GM12878 (cell line): ENCODE measurements around the gene TERF2IP. TPM values are rescaled to one million over a fixed set of nuclear protein-coding genes. Genes with fewer than 3 reads are reported as not detected.

ENCODE experiments used
- ATAC-seq: fragments of 200-7000 bp; cut with Tn5 transposase; 3 replicates; pipeline ENCODE4 v1.9.1; 2020; ENCODE audit warnings: mild to moderate bottlenecking, moderate library complexity
- BruUV-seq: library from RNA; stranded (reverse); fragments of 400-500 nt; replicated peaks from 2 replicates; lab custom pipeline; 2021; lab: Mats Ljungman, UMichigan
- CTCF ChIA-PET: fragments of 300-600 bp; sonication (Branson Sonifier 250); formaldehyde crosslinking; extraction: SDS; loops from one replicate; lab custom pipeline; 2021; ENCODE audit warnings: inconsistent platforms; lab: Yijun Ruan, JAX
- POLR2A ChIA-PET: fragments of 350-600 bp; formaldehyde crosslinking; extraction: SDS; loops from one replicate; lab custom pipeline; 2021; ENCODE audit warnings: inconsistent platforms; lab: Charles Lee
- RAD21 ChIA-PET: fragments of 300-600 bp; sonication (Branson Sonifier 250); formaldehyde crosslinking; loops from one replicate; lab custom pipeline; 2023; ENCODE audit warnings: antibody characterized with exemption; ENCODE audit not compliant: unreplicated experiment; lab: Charles Lee
- SMC1A ChIA-PET: fragments of 300-600 bp; sonication (Branson Sonifier 250); formaldehyde crosslinking; loops from one replicate; lab custom pipeline; 2023; ENCODE audit not compliant: unreplicated experiment, uncharacterized antibody; lab: Charles Lee
- DNase-seq: peaks from one replicate; pipeline ENCODE4 v3.0.0-alpha.2; 2011; ENCODE audit warnings: low read depth, low spot score
- FAIRE-seq: peaks from 3 replicates; lab custom pipeline; 2011; peaks lifted over from hg19 to GRCh38; lab: Jason Lieb, UNC
- H2AFZ ChIP-seq: 2 replicates; pipeline ENCODE4 v1.6.0; 2011; ENCODE audit warnings: low read depth, low read length, control low read depth; ENCODE audit not compliant: control insufficient read depth
- H3K27ac ChIP-seq: 2 replicates; pipeline ENCODE4 v1.5.1; 2011; ENCODE audit warnings: control low read depth; ENCODE audit not compliant: control insufficient read depth, insufficient read depth
- H3K27me3 ChIP-seq, 2 experiments: replicated peaks in 1 of 2; 2 replicates each; pipeline versions ENCODE4 v1.6.0 to v1.6.1; 2011; ENCODE audit warnings: low read length in 1 of 2; ENCODE audit not compliant: control insufficient read depth in 2 of 2, insufficient read depth in 2 of 2
- H3K36me3 ChIP-seq, 2 experiments: 2 replicates each; pipeline ENCODE4 v1.5.1; 2011; ENCODE audit warnings: low read length in 1 of 2; ENCODE audit not compliant: control insufficient read depth in 2 of 2, insufficient read depth in 2 of 2
- H3K4me1 ChIP-seq: 2 replicates; pipeline ENCODE4 v1.6.1; 2011; ENCODE audit warnings: mild to moderate bottlenecking, low read length, moderate library complexity, mixed read lengths; ENCODE audit not compliant: control insufficient read depth, insufficient read depth
- H3K4me2 ChIP-seq: 2 replicates; pipeline ENCODE4 v1.6.0; 2011; ENCODE audit warnings: control low read depth; ENCODE audit not compliant: control insufficient read depth, insufficient read depth
- H3K4me3 ChIP-seq: fragments of 200-600 bp; sonication (generic); 2 replicates; pipeline ENCODE4 v1.5.1; 2016
- H3K79me2 ChIP-seq: 2 replicates; pipeline ENCODE4 v1.6.0; 2011; ENCODE audit warnings: low read length; ENCODE audit not compliant: control insufficient read depth, insufficient read depth
- H3K9ac ChIP-seq: 2 replicates; pipeline ENCODE4 v1.8.0; 2011; ENCODE audit warnings: low read length, control low read depth, mixed read lengths; ENCODE audit not compliant: control insufficient read depth, insufficient read depth
- H3K9me3 ChIP-seq: replicated peaks from 3 replicates; pipeline ENCODE4 v1.5.1; 2011; ENCODE audit warnings: mild to moderate bottlenecking, low read length; ENCODE audit not compliant: control insufficient read depth, insufficient read depth
- H4K20me1 ChIP-seq: 2 replicates; pipeline ENCODE4 v1.6.0; 2011; ENCODE audit not compliant: control insufficient read depth, insufficient read depth
- ASH2L ChIP-seq: fragments of 300-600, 200-600 bp; sonication (generic); IDR thresholded peaks from 2 replicates; pipeline ENCODE4 v1.6.1; 2017; ENCODE audit warnings: low read depth, mild to moderate bottlenecking, borderline replicate concordance
- CEBPB ChIP-seq, 2 experiments: fragments of 150-350 bp in 1 of 2; IDR thresholded peaks; 2 replicates each; pipeline ENCODE4 v1.6.1; 2012 to 2014; ENCODE audit warnings: low read depth in 2 of 2, low read length in 2 of 2, borderline replicate concordance in 1 of 2, inconsistent platforms in 1 of 2
- CHD1 ChIP-seq: IDR thresholded peaks from 2 replicates; pipeline ENCODE4 v1.6.1; 2012; ENCODE audit warnings: low read depth, low read length, improper control_type of control experiment
- CHD2 ChIP-seq: IDR thresholded peaks from 2 replicates; pipeline ENCODE4 v1.6.1; 2011; ENCODE audit warnings: low read depth, low read length, improper control_type of control experiment, borderline replicate concordance
- EED ChIP-seq: sonication (generic); IDR thresholded peaks from 2 replicates; pipeline ENCODE4 v1.6.1; 2016; ENCODE audit warnings: antibody characterized with exemption, low read depth
- EP300 ChIP-seq, 2 experiments: fragments of 150-350 bp in 1 of 2; IDR thresholded peaks; 2 replicates each; pipeline ENCODE4 v1.6.1; 2011 to 2012; ENCODE audit warnings: low read depth in 2 of 2, low read length in 2 of 2, borderline replicate concordance in 1 of 2, improper control_type of control experiment in 1 of 2, inconsistent platforms in 1 of 2; ENCODE audit not compliant: control insufficient read depth in 1 of 2
- FOXM1 ChIP-seq: IDR thresholded peaks from 2 replicates; pipeline ENCODE4 v1.6.1; 2012; ENCODE audit warnings: low read depth, mild to moderate bottlenecking, inconsistent platforms, low read length, moderate library complexity
- GATAD2B ChIP-seq: fragments of 450-650 bp; conservative IDR thresholded peaks from 2 replicates; pipeline ENCODE4 v1.6.1; 2017; ENCODE audit warnings: low read depth, mild to moderate bottlenecking, moderate library complexity
- HDAC2 ChIP-seq: fragments of 200-600 bp; sonication (generic); IDR thresholded peaks from 2 replicates; pipeline ENCODE4 v1.6.1; 2017
- HDAC6 ChIP-seq: fragments of 200-600 bp; sonication (generic); IDR thresholded peaks from one replicate; pipeline ENCODE4 v1.8.0; 2017; ENCODE audit warnings: antibody characterized with exemption; ENCODE audit not compliant: unreplicated experiment
- IKZF1 ChIP-seq: fragments of 450-650 bp; conservative IDR thresholded peaks from 2 replicates; pipeline ENCODE4 v1.6.1; 2017; ENCODE audit warnings: antibody characterized with exemption, mild to moderate bottlenecking
- KLF5 ChIP-seq: fragments of 450-650 bp; IDR thresholded peaks from 2 replicates; pipeline ENCODE4 v1.6.1; 2014; ENCODE audit warnings: mild to moderate bottlenecking; ENCODE audit not compliant: partially characterized antibody
- NR2C2 ChIP-seq: IDR thresholded peaks from 2 replicates; pipeline ENCODE4 v1.6.1; 2011; ENCODE audit warnings: borderline replicate concordance, low read depth; ENCODE audit not compliant: control insufficient read depth, insufficient read length
- POLR2AphosphoS2 ChIP-seq: IDR thresholded peaks from 2 replicates; pipeline ENCODE4 v1.6.1; 2011; ENCODE audit warnings: low read depth, mild to moderate bottlenecking, low read length, improper control_type of control experiment, moderate library complexity
- POLR2AphosphoS5 ChIP-seq: IDR thresholded peaks from 2 replicates; pipeline ENCODE4 v1.6.1; 2011; ENCODE audit warnings: mild to moderate bottlenecking, low read length, inconsistent platforms
- RCOR1 ChIP-seq: conservative IDR thresholded peaks from 2 replicates; pipeline ENCODE4 v1.6.1; 2012; ENCODE audit warnings: low read depth, low read length, improper control_type of control experiment
- SRF ChIP-seq, 2 experiments: IDR thresholded peaks; 2 replicates each; pipeline ENCODE4 v1.6.1; 2011; ENCODE audit warnings: low read depth in 2 of 2, low read length in 2 of 2, mild to moderate bottlenecking in 1 of 2, moderate library complexity in 1 of 2
- STAT1 ChIP-seq: fragments of 450-650 bp; conservative IDR thresholded peaks from 2 replicates; pipeline ENCODE4 v1.6.1; 2014; ENCODE audit warnings: antibody characterized with exemption, mild to moderate bottlenecking
- STAT3 ChIP-seq: IDR thresholded peaks from 2 replicates; pipeline ENCODE4 v1.6.1; 2011; ENCODE audit warnings: low read depth, low read length, improper control_type of control experiment
- TCF12 ChIP-seq: IDR thresholded peaks from 2 replicates; pipeline ENCODE4 v1.6.1; 2011; ENCODE audit warnings: low read depth, mild to moderate bottlenecking, low read length
- ZSCAN29 ChIP-seq: fragments of 450-650 bp; IDR thresholded peaks from 2 replicates; pipeline ENCODE4 v1.6.1; 2017; ENCODE audit warnings: mild to moderate bottlenecking, moderate library complexity
- WGBS: methylation state at CpG from one replicate; pipeline ENCODE4 v1.1.6; 2016; ENCODE audit warnings: low lambda C conversion rate; ENCODE audit not compliant: insufficient replicate concordance, insufficient coverage; ENCODE audit errors: missing lambda C conversion rate; 5-methylcytosine and 5-hydroxymethylcytosine counted together
- in situ Hi-C: fragments of 300-500 bp; cut with MboI; formaldehyde crosslinking; loops from 9 replicates; pipeline ENCODE4 v1.14.3; 2018; ENCODE audit warnings: mixed read lengths
- intact Hi-C: fragments of 100-400 bp; cut with micrococcal nuclease; formaldehyde crosslinking; loops from one replicate; pipeline ENCODE4 v1.14.2; 2022; ENCODE audit not compliant: unreplicated experiment
- polyA plus RNA-seq, 11 experiments: library from polyadenylated mRNA; depleted of rRNA in 4 of 11; unstranded in 6 of 11; stranded (reverse) in 5 of 11; fragments of >200 nt; fragmentation: Nextera tagmentation in 4 of 11; fragmentation: Illumina TruSeq in 1 of 11; extraction: Ambion mirVana in 4 of 11; extraction: Trizol in 1 of 11; gene quantifications; 1 replicate in 1 of 11; 2 replicates in 10 of 11; pipeline versions ENCODE4 v1.2.1 to v1.2.3, GENCODE V29; 2011 to 2016; ENCODE audit warnings: inconsistent platforms in 2 of 11, missing spikeins in 2 of 11, low read depth in 1 of 11
- total RNA-seq, 4 experiments: library from RNA; depleted of rRNA in 3 of 4; stranded (reverse); fragments of >200 nt in 3 of 4; fragmentation: Illumina TruSeq in 1 of 4; extraction: Trizol in 1 of 4; gene quantifications; 2 replicates each; pipeline versions ENCODE4 v1.2.1 to v1.2.3, GENCODE V29; 2013 to 2021
- TF ChIP-seq, protein P1 (sequence below): IDR thresholded peaks from 2 replicates; pipeline ENCODE4 v1.6.1; 2012; ENCODE audit warnings: low read depth, low read length, improper control_type of control experiment

Gene TERF2IP
- total and polyA plus RNA-seq, 10 of the 15 experiments (the other 5 are each of a cell fraction or from before 2014, with no cell fraction given): 19.6 to 93.1 (median 54.4) TPM

DNA sequence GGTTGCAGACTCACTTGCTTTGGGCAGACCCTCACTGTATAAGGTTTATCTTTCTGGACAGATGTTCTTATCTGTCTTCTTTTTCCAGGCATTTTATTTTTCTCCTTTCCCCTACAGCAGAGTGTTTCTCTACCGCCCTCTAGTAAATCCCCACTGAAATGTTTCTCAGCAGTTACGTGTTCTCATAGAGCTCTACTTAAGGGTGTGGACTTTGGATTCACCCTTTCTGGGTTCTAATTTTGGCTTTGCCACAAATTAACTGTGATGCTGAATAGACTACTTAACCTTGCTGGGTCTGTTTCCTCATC lies 26.4 kb upstream of the TERF2IP start (continued):
- TF ChIP-seq STAT1: no peak
- TF ChIP-seq FOXM1: peak; percentile 13; the same call in 1 of the 2 replicates
- no peak for TF ChIP-seq EP300 (IDR thresholded peaks at IDR 0.05; ENCODE audit: borderline replicate concordance in 1 of 2, control insufficient read depth in 1 of 2, low read depth in 2 of 2, low read length in 2 of 2)
- no peak for TF ChIP-seq SRF (IDR thresholded peaks at IDR 0.05; ENCODE audit: low read depth in 2 of 2, low read length in 2 of 2)
- no peak for TF ChIP-seq POLR2AphosphoS5
- no peak for TF ChIP-seq CHD1
- TF ChIP-seq, all 136 proteins: peak for 12

- POLR2A ChIA-PET: interaction anchor here (0.6 to 6.3 kb wide), 12 partner anchors 10 to 956 kb away, joined by 3 to 116 read pairs (median 6); partner anchors contain the start of genes CFDP1, GABARAPL2, KARS1 and TERF2IP
- H4K20me1 ChIP-seq: no peaks in the 10 kb centered on the region
- in situ Hi-C loops (loop anchor here (10.0 kb wide), 1 partner anchor 158 kb away; the partner anchor contains the start of gene TMEM170A), intact Hi-C loops (loop anchor here (2.0 kb wide), 4 partner anchors 24 to 158 kb away; partner anchors contain the start of genes KARS1, TERF2IP, TMEM170A and TMEM231)
- DNase-seq (peak; percentile 82), FAIRE-seq (peak; percentile 89), ATAC-seq (peak; percentile 97)
- RAD21 ChIA-PET: interaction anchor here (0.7 to 3.5 kb wide), 18 partner anchors 19 to 202 kb away, joined by 3 to 46 read pairs (median 6); partner anchors contain the start of genes CFDP1, GABARAPL2, KARS1 and TERF2IP
- H3K4me1 ChIP-seq: peaks cover 24% of the 10 kb centered on the region
- WGBS: 1% methylated on average over 60 of the region's 62 CpGs
- H3K4me2 ChIP-seq: peak within 1 kb of the TSS; percentile 97
- SMC1A ChIA-PET: interaction anchor here (0.6 to 6.1 kb wide), 14 partner anchors 9 to 424 kb away, joined by 3 to 69 read pairs (median 18); partner anchors contain the start of genes KARS1 and TERF2IP
- no peaks in the 10 kb centered on the region for H3K9me3 ChIP-seq
- peaks cover 6 to 20% of the 10 kb centered on the region in 2 experiments for H3K36me3 ChIP-seq
- H3K4me3 ChIP-seq: peak within 1 kb of the TSS; percentile 93
- H3K27ac ChIP-seq: peak within 1 kb of the TSS; percentile 90
- H3K79me2 ChIP-seq: peaks cover 20% of the 10 kb centered on the region
- CTCF ChIA-PET: interaction anchor here (0.7 to 9.5 kb wide), 17 partner anchors 10 to 238 kb away, joined by 3 to 153 read pairs (median 7); partner anchors contain the start of genes GABARAPL2, KARS1, TERF2IP and TMEM170A
- H2AFZ ChIP-seq: peak within 1 kb of the TSS; percentile 80
- H3K9ac ChIP-seq: peak within 1 kb of the TSS; percentile 95
- TSS peak; percentile 86 for BruUV-seq
- H3K27me3 ChIP-seq: no peaks in the 10 kb centered on the region
- TF ChIP-seq ASH2L: peak; percentile 34; the same call in 1 of the 2 replicates
- TF ChIP-seq KLF5: no peak
- TF ChIP-seq GATAD2B: peak; percentile 33; the same call in 1 of the 2 replicates
- TF ChIP-seq CEBPB (IDR thresholded peaks at IDR 0.05; ENCODE audit: borderline replicate concordance in 1 of 2, low read depth in 2 of 2, low read length in 2 of 2): no peak
- TF ChIP-seq NR2C2: no peak
- no peak for TF ChIP-seq STAT3
- TF ChIP-seq HDAC2: no peak
- TF ChIP-seq CHD2: peak; percentile 99
- no peak; the same call in 1 of the 2 replicates for TF ChIP-seq RCOR1
- TF ChIP-seq TCF12: peak; percentile 3; the same call in 1 of the 2 replicates
- TF ChIP-seq, protein P1, sequence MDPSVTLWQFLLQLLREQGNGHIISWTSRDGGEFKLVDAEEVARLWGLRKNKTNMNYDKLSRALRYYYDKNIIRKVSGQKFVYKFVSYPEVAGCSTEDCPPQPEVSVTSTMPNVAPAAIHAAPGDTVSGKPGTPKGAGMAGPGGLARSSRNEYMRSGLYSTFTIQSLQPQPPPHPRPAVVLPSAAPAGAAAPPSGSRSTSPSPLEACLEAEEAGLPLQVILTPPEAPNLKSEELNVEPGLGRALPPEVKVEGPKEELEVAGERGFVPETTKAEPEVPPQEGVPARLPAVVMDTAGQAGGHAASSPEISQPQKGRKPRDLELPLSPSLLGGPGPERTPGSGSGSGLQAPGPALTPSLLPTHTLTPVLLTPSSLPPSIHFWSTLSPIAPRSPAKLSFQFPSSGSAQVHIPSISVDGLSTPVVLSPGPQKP: no peak
- no peak for TF ChIP-seq ZSCAN29
- TF ChIP-seq POLR2AphosphoS2: 0 out of 2 replicates have a peak, but pooled peaks have one; percentile 46
- TF ChIP-seq IKZF1: peak; percentile 94
- no peak for TF ChIP-seq HDAC6
- peak; percentile 28; the same call in 1 of the 2 replicates for TF ChIP-seq EED
Measured at GRCh38 chr16:75622761-75623605, 24.6 kb upstream of the TERF2IP start, which contains the start of gene ADAT1. ADAT1 (minus strand) TSS chr16:75623281; CDS start chr16:75620799, 2,482 bp downstream.
